HEK293 (cell line): ENCODE measurements around the gene NUBPL.

Source experiments
- CTCF ChIA-PET: fragments of 350-600 bp; formaldehyde crosslinking; extraction: SDS; loops from one replicate; lab custom pipeline; 2021; ENCODE audit warnings: antibody characterized with exemption; lab: Yijun Ruan, JAX
- POLR2A ChIA-PET: fragments of 300-600 bp; formaldehyde crosslinking; extraction: SDS; loops from one replicate; lab custom pipeline; 2020; ENCODE audit warnings: antibody characterized with exemption, inconsistent platforms; lab: Yijun Ruan, JAX
- H3K27ac ChIP-seq: fragments of 200-500 bp; sonication (Bioruptor generic); 2 replicates; pipeline ENCODE4 v1.5.1; 2014; ENCODE audit warnings: low read depth, low read length, control low read depth, inconsistent platforms; ENCODE audit errors: extremely low read depth
- H3K36me3 ChIP-seq, 2 experiments: fragments of 200-500 bp in 1 of 2; sonication (Bioruptor generic) in 1 of 2; 1 replicate in 1 of 2; 2 replicates in 1 of 2; pipeline ENCODE4 v1.5.1; 2014 to 2017; ENCODE audit warnings: inconsistent platforms in 2 of 2, low read length in 2 of 2; ENCODE audit not compliant: control insufficient read depth in 2 of 2, insufficient read depth in 1 of 2
- H3K4me1 ChIP-seq: fragments of 200-500 bp; sonication (Bioruptor generic); 2 replicates; pipeline ENCODE4 v1.5.1; 2014; ENCODE audit warnings: mild to moderate bottlenecking, low read length, inconsistent platforms; ENCODE audit not compliant: control insufficient read depth, insufficient read depth
- H3K4me3 ChIP-seq: 2 replicates; pipeline ENCODE4 v1.5.1; 2011; ENCODE audit warnings: low read depth, mild to moderate bottlenecking, control low read depth, low read length, moderate library complexity
- H3K9me3 ChIP-seq: fragments of 200-500 bp; sonication (Bioruptor generic); 2 replicates; pipeline ENCODE4 v1.5.1; 2014; ENCODE audit warnings: low read depth, low read length, inconsistent platforms; ENCODE audit not compliant: control insufficient read depth, insufficient read depth
- PRDM6 ChIP-seq: fragments of 450-650 bp; formaldehyde crosslinking; IDR thresholded peaks from 2 replicates; pipeline ENCODE4 v1.5.1; 2017; ENCODE audit warnings: missing biosample characterization, missing genetic modification characterization
- ZBTB7A ChIP-seq: fragments of 450-650 bp; formaldehyde crosslinking; IDR thresholded peaks from 2 replicates; pipeline ENCODE4 v1.5.1; 2016; ENCODE audit warnings: low read depth, missing biosample characterization, missing genetic modification characterization
- ZFP3 ChIP-seq: fragments of 450-650 bp; formaldehyde crosslinking; IDR thresholded peaks from 2 replicates; pipeline ENCODE4 v1.5.1; 2016; ENCODE audit warnings: low read depth, missing biosample characterization, missing genetic modification characterization
- ZNF140 ChIP-seq: fragments of 450-650 bp; formaldehyde crosslinking; IDR thresholded peaks from 2 replicates; pipeline ENCODE4 v1.5.1; 2016; ENCODE audit warnings: missing biosample characterization, missing genetic modification characterization
- ZNF24 ChIP-seq: fragments of 450-650 bp; formaldehyde crosslinking; IDR thresholded peaks from 2 replicates; pipeline ENCODE4 v1.5.1; 2016; ENCODE audit warnings: missing biosample characterization, missing genetic modification characterization
- ZNF248 ChIP-seq: fragments of 450-650 bp; formaldehyde crosslinking; IDR thresholded peaks from 2 replicates; pipeline ENCODE4 v1.5.1; 2017; ENCODE audit warnings: missing biosample characterization, missing genetic modification characterization
- ZNF398 ChIP-seq: fragments of 450-650 bp; formaldehyde crosslinking; IDR thresholded peaks from 2 replicates; pipeline ENCODE4 v1.5.1; 2017; ENCODE audit warnings: missing biosample characterization, missing genetic modification characterization
- ZNF529 ChIP-seq: fragments of 450-650 bp; formaldehyde crosslinking; IDR thresholded peaks from 2 replicates; pipeline ENCODE4 v1.5.1; 2017; ENCODE audit warnings: missing genetic modification characterization, missing biosample characterization; ENCODE audit not compliant: insufficient replicate concordance
- ZNF660 ChIP-seq: fragments of 450-650 bp; IDR thresholded peaks from 2 replicates; pipeline ENCODE4 v1.5.1; 2018; ENCODE audit warnings: missing biosample characterization, mild to moderate bottlenecking, missing genetic modification characterization
- ZNF664 ChIP-seq: fragments of 450-650 bp; formaldehyde crosslinking; IDR thresholded peaks from 2 replicates; pipeline ENCODE4 v1.5.1; 2016; ENCODE audit warnings: missing biosample characterization, missing genetic modification characterization
- ZSCAN23 ChIP-seq: fragments of 450-650 bp; formaldehyde crosslinking; IDR thresholded peaks from 2 replicates; pipeline ENCODE4 v1.5.1; 2016; ENCODE audit warnings: missing biosample characterization, missing genetic modification characterization
- TF ChIP-seq, protein P1 (sequence below): fragments of 450-650 bp; formaldehyde crosslinking; IDR thresholded peaks from 2 replicates; pipeline ENCODE4 v1.5.1; 2016; ENCODE audit warnings: missing biosample characterization, missing genetic modification characterization
- TF ChIP-seq, protein P2 (sequence below): sonication (generic); formaldehyde crosslinking; IDR thresholded peaks from 2 replicates; pipeline ENCODE4 v1.8.1; 2022; ENCODE audit warnings: mild to moderate bottlenecking, moderate library complexity, missing genetic modification reagents
- TF ChIP-seq, protein P3 (sequence below): fragments of 450-650 bp; formaldehyde crosslinking; IDR thresholded peaks from 2 replicates; pipeline ENCODE4 v1.5.1; 2016; ENCODE audit warnings: missing biosample characterization, missing genetic modification characterization, borderline replicate concordance

The NUBPL gene

GRCh38 chr14:31745741-31746140 is 184.5 kb downstream of the NUBPL start:
- ChIA-PET POLR2A (no interaction called here), CTCF (no interaction called here)

More at GRCh38 chr14:31745741-31746140, 184.5 kb downstream of the NUBPL start:
- TF ChIP-seq ZBTB7A (no peak), ZSCAN23 (tag by site-specific recombination) (no peak), ZNF248 (tag by site-specific recombination) (no peak), ZFP3 (tag by site-specific recombination) (no peak), ZNF529 (no peak), ZNF664 (tag by site-specific recombination) (no peak), ZNF398 (tag by site-specific recombination) (no peak), ZNF660 (tag by site-specific recombination) (no peak), ZNF24 (tag by site-specific recombination) (no peak), ZNF140 (tag by site-specific recombination) (no peak), PRDM6 (tag by site-specific recombination) (no peak)
- TF ChIP-seq, protein P1, sequence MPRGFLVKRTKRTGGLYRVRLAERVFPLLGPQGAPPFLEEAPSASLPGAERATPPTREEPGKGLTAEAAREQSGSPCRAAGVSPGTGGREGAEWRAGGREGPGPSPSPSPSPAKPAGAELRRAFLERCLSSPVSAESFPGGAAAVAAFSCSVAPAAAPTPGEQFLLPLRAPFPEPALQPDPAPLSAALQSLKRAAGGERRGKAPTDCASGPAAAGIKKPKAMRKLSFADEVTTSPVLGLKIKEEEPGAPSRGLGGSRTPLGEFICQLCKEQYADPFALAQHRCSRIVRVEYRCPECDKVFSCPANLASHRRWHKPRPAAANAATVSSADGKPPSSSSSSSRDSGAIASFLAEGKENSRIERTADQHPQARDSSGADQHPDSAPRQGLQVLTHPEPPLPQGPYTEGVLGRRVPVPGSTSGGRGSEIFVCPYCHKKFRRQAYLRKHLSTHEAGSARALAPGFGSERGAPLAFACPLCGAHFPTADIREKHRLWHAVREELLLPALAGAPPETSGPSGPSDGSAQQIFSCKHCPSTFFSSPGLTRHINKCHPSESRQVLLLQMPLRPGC = no peak
- TF ChIP-seq, protein P2, sequence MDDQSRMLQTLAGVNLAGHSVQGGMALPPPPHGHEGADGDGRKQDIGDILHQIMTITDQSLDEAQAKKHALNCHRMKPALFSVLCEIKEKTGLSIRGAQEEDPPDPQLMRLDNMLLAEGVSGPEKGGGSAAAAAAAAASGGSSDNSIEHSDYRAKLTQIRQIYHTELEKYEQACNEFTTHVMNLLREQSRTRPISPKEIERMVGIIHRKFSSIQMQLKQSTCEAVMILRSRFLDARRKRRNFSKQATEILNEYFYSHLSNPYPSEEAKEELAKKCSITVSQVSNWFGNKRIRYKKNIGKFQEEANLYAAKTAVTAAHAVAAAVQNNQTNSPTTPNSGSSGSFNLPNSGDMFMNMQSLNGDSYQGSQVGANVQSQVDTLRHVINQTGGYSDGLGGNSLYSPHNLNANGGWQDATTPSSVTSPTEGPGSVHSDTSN (CRISPR knock-in tag) = no peak
- TF ChIP-seq, protein P3, sequence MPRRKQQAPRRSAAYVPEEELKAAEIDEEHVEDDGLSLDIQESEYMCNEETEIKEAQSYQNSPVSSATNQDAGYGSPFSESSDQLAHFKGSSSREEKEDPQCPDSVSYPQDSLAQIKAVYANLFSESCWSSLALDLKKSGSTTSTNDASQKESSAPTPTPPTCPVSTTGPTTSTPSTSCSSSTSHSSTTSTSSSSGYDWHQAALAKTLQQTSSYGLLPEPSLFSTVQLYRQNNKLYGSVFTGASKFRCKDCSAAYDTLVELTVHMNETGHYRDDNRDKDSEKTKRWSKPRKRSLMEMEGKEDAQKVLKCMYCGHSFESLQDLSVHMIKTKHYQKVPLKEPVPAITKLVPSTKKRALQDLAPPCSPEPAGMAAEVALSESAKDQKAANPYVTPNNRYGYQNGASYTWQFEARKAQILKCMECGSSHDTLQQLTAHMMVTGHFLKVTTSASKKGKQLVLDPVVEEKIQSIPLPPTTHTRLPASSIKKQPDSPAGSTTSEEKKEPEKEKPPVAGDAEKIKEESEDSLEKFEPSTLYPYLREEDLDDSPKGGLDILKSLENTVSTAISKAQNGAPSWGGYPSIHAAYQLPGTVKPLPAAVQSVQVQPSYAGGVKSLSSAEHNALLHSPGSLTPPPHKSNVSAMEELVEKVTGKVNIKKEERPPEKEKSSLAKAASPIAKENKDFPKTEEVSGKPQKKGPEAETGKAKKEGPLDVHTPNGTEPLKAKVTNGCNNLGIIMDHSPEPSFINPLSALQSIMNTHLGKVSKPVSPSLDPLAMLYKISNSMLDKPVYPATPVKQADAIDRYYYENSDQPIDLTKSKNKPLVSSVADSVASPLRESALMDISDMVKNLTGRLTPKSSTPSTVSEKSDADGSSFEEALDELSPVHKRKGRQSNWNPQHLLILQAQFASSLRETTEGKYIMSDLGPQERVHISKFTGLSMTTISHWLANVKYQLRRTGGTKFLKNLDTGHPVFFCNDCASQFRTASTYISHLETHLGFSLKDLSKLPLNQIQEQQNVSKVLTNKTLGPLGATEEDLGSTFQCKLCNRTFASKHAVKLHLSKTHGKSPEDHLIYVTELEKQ (tag by site-specific recombination) = no peak
- TF ChIP-seq, all 188 proteins: peak for 0
- H3K9me3 ChIP-seq = no peaks in the 10 kb centered on the region
- H3K27ac ChIP-seq = no peak overlapping the region
- H3K4me3 ChIP-seq = no peak overlapping the region
- H3K4me1 ChIP-seq = no peaks in the 10 kb centered on the region
- no peaks in the 10 kb centered on the region for H3K36me3 ChIP-seq
